Measurements from ENCODE around the gene MAP2. TPM values are rescaled to one million over a fixed set of nuclear protein-coding genes. Genes with fewer than 3 reads are reported as not detected.

MAP2 gene
- total and polyA plus RNA-seq, 2 of the 8 experiments (the other 6 are each of a cell fraction or from before 2014, with no cell fraction given): 5.9 to 9.4 TPM

- no peak for TF ChIP-seq CHD7 (IDR thresholded peaks at IDR 0.05; ENCODE audit: insufficient replicate concordance, low read length)
Measured at GRCh38 chr2:209470466-209470865, 46.6 kb downstream of the MAP2 start (continued).

Measured in H1 (cell line).